Tibial artery (tissue), 4 donors: ENCODE data around the gene ARX.

Experiments used
- DNase-seq, 2 donors: peaks; one replicate each; pipeline ENCODE4 v3.0.0-alpha.2; 2019
- H3K27ac ChIP-seq, 2 donors: fragments of 200-600 bp; sonication (generic) in 1 of 2; 1 replicate in 1 of 2; 2 replicates in 1 of 2; pipeline ENCODE4 v1.5.1; 2018 to 2019; ENCODE audit warnings: mild to moderate bottlenecking in 1 of 2
- H3K27me3 ChIP-seq, 2 donors: fragments of 200-600 bp; sonication (generic) in 1 of 2; one replicate each; pipeline versions ENCODE4 v1.5.1 to v1.6.0; 2016 to 2019
- H3K36me3 ChIP-seq, 3 donors: fragments of 200-600 bp; sonication (generic) in 2 of 3; one replicate each; pipeline ENCODE4 v1.5.1; 2016 to 2019; ENCODE audit warnings: mild to moderate bottlenecking in 2 of 3
- H3K4me1 ChIP-seq, 4 donors: fragments of 200-600 bp; sonication (generic) in 2 of 4; 1 replicate in 3 of 4; 2 replicates in 1 of 4; pipeline ENCODE4 v1.5.1; 2016 to 2019
- H3K4me3 ChIP-seq, 2 donors: fragments of 200-600 bp; sonication (generic) in 1 of 2; 1 replicate in 1 of 2; 2 replicates in 1 of 2; pipeline ENCODE4 v1.5.1; 2018 to 2019; ENCODE audit warnings: mild to moderate bottlenecking in 2 of 2
- H3K9me3 ChIP-seq, 3 donors: fragments of 200-600 bp; sonication (generic) in 1 of 3; one replicate each; pipeline ENCODE4 v1.5.1; 2016 to 2019
- CTCF ChIP-seq, 2 experiments: fragments of 200-600 bp in 1 of 2; fragments of 450-650 bp in 1 of 2; IDR thresholded peaks; one replicate each; pipeline ENCODE4 v1.5.1; 2017 to 2019; ENCODE audit warnings: antibody characterized with exemption in 2 of 2, mild to moderate bottlenecking in 1 of 2, moderate library complexity in 1 of 2
- intact Hi-C: fragments of 100-400 bp; cut with DNase I; formaldehyde crosslinking; loops from one replicate; pipeline ENCODE4 v1.15.0; 2023; ENCODE audit warnings: low total_unique reads

Gene ARX

GRCh38 chrX:25016361-25016671 is 551 bp upstream of the ARX start:
- no peak for TF ChIP-seq CTCF (IDR thresholded peaks at IDR 0.05)
- Histone ChIP-seq H3K27me3 (peaks cover 4 to 90% of the 10 kb centered on the region in 2 donors), H3K9me3 (peaks cover 0 to 16% (median 0%) of the 10 kb centered on the region in 3 donors), H3K4me3 (no peak overlapping the region), H3K4me1 (peaks cover 0 to 39% (median 22%) of the 10 kb centered on the region in 4 donors), H3K36me3 (no peaks in the 10 kb centered on the region), H3K27ac (no peak overlapping the region)
- intact Hi-C loops = no loop called here
- no peak for DNase-seq

GRCh38 chrX:25014366-25014838 is 1.4 kb downstream of the ARX start:
- H3K4me3 ChIP-seq = no peak overlapping the region
- TF ChIP-seq CTCF (IDR thresholded peaks at IDR 0.05) = no peak
- peaks cover 0 to 88% of the 10 kb centered on the region in 2 donors for H3K27me3 ChIP-seq
- H3K9me3 ChIP-seq = peaks cover 0 to 16% (median 0%) of the 10 kb centered on the region in 3 donors
- no peak for DNase-seq
- H3K4me1 ChIP-seq = peaks cover 0 to 23% (median 9%) of the 10 kb centered on the region in 4 donors
- no peaks in the 10 kb centered on the region for H3K36me3 ChIP-seq
- intact Hi-C loops = no loop called here
- H3K27ac ChIP-seq = no peak overlapping the region

- no peak for DNase-seq
- intact Hi-C loops = no loop called here
- Histone ChIP-seq H3K27me3 (peaks cover 0 to 87% of the 10 kb centered on the region in 2 donors), H3K27ac (no peak overlapping the region), H3K4me3 (no peak overlapping the region), H3K4me1 (peaks cover 0 to 23% (median 9%) of the 10 kb centered on the region in 4 donors), H3K9me3 (peaks cover 0 to 16% (median 0%) of the 10 kb centered on the region in 3 donors), H3K36me3 (no peaks in the 10 kb centered on the region)
- TF ChIP-seq CTCF (IDR thresholded peaks at IDR 0.05) = no peak
Observed at GRCh38 chrX:25013632-25014365, 2.0 kb downstream of the ARX start.

- DNase-seq = no peak
- Histone ChIP-seq H3K9me3 (peaks cover 0 to 16% (median 0%) of the 10 kb centered on the region in 3 donors), H3K27me3 (peaks cover 0 to 86% of the 10 kb centered on the region in 2 donors), H3K4me1 (peaks cover 0 to 23% (median 9%) of the 10 kb centered on the region in 4 donors), H3K4me3 (peak overlapping the region in 1 of 2 donors; percentile 36), H3K36me3 (no peaks in the 10 kb centered on the region), H3K27ac (no peak overlapping the region)
- intact Hi-C loops = no loop called here
- TF ChIP-seq CTCF (IDR thresholded peaks at IDR 0.05) = no peak
Observed at GRCh38 chrX:25012793-25013631, 2.8 kb downstream of the ARX start.

- no peak for DNase-seq
- Histone ChIP-seq H3K9me3 (peaks cover 0 to 16% (median 0%) of the 10 kb centered on the region in 3 donors), H3K27ac (no peak overlapping the region), H3K4me1 (peaks cover 0 to 19% (median 9%) of the 10 kb centered on the region in 4 donors), H3K27me3 (peaks cover 0 to 87% of the 10 kb centered on the region in 2 donors), H3K4me3 (peak overlapping the region in 1 of 2 donors; percentile 36), H3K36me3 (no peaks in the 10 kb centered on the region)
- TF ChIP-seq CTCF (IDR thresholded peaks at IDR 0.05) = no peak
- intact Hi-C loops = no loop called here
Observed at GRCh38 chrX:25012433-25012735, 3.4 kb downstream of the ARX start.
